ENCODE data around the gene MYOG.

MYOG gene

DNA sequence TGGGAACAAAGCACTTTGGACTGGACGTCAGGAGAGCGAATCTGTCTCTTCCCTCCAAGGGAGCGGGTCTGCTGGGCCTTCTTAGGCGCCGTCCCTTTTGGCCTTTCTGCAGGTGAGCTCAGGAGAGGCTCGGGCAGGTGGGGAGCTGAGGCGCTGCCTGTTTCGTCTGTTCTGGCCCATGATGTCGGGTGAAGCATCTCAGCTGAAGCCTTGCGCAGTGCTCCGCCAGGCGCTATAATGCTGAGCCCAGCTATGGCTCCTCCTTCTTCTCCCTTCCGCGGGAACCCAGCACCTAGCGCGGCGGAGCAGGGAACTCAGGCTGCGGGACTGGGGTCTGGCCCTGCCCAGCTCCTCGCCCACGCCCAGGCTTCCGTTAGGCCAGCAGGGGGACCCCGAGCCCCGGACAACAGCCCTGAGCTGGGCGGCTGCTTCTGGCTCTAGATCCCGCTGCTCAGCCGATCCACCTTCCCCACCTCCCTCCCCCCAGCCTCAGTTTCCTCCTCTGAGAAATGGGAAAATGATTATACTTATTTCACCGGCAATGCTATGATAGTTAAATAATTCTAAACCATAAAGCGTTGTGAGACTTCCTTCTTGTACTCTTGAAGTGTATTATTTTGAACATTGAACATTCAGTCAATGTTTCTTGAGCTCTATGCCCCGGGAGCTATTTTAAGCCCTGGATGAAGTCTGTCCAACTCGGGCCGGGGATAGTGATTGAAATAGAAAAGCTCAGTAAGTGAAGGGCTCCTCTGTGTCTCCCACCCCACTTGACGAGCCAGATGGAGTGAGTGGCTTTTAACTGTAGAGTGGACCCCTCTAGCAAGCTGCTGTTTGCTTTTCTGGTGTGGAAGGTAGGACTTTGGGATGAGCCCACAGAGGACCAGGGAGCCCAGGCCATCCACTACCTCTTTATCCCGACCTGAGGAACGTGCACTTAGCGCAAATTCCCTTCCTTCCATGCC lies 32.1 kb upstream of the MYOG start:
- peak; percentile 9 for DNase-seq

DNA sequence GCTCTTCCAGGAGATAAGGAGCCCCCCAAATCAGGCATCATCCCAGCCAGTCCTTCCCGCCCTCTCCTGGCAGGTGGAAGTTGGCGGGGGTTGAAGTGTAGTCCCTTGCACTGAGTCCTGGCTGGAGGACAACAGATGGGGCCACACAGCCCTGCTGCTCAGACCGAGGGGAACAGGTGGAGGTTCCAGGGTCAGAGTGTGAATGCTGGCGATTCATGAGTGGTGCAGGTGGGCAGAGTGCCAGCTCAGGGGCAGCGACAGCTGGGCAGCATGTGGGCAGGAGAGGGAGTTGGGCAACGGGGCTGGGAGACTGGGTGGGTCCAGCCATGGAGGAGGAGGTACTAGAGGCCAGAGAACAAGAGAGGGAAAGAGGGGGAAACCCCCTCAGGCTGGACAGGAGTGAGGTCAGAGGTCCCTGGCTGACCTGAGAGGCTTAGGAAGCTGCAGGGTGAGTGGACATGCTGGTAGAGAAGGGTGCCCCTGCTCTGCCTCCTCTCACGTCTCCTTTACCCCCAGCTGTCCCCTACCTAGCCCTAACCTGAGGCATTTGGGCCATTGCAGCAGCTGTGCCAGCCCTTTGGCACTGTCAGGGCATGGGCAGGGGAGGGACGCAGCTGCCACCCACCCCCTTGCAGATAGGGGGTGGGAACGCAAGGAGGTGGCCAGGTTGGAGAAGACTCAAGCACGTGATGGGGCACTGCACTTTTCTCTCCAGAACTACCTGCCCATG lies 30.4 kb upstream of the MYOG start:
- DNase-seq: peak; percentile 47

DNA sequence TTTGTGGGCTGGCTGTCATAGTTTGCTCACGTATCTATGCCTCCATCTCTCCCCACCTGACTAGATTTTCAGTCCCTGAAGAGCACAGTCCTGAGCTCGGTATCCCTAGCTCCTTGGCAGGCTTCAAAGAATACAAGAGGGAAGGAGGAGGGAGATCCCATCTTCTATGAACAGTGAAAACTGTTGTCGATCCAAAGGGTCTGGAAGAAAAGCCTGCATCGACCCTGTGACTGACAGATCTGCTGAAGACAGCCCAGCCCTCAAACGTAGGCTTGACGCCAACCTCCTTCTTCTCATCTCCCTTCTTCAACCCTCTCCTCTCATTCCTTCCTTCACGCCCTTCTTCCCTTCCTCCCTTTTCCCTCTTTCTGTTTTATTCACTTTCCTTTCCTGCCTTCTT lies 28.4 kb upstream of the MYOG start:
- DNase-seq: no peak

DNA sequence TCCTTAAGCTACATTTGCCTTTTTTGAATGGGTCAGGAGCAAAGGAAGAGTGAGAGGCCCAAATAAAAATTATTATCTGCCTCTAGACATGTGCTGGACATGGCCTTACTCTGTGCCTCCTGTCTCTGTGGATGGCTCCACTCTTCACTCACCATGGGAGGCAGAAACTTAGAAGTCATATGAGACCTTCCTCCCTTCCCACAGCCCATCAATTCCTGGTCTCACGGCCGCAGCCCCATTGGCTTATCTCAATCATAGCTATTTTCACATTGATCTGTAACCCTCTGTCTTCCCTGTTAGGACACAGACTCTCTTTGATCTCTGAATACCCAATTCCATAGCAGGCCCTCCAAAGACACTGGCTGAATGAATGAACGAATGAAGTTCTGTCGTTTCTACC lies 27.5 kb upstream of the MYOG start:
- no peak for DNase-seq

DNA sequence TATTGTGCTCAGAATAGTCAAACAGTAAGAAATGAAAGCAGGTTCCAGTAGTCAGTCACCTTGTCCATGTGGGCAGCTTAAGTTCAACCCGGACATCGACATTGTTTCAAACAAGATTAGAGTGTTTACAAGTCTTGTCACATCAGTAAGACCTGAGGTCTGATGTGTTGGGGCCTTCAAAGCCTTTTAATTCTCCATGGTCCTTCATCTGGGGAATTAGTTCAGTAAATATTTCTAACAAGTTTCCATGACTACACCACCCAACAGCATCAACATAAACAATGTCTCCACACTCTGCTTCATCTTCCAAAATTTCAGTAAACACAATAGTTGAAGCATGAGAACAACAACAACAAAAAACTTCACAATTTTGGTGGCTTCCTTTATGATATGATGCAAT lies 26.7 kb upstream of the MYOG start:
- no peak for DNase-seq

DNA sequence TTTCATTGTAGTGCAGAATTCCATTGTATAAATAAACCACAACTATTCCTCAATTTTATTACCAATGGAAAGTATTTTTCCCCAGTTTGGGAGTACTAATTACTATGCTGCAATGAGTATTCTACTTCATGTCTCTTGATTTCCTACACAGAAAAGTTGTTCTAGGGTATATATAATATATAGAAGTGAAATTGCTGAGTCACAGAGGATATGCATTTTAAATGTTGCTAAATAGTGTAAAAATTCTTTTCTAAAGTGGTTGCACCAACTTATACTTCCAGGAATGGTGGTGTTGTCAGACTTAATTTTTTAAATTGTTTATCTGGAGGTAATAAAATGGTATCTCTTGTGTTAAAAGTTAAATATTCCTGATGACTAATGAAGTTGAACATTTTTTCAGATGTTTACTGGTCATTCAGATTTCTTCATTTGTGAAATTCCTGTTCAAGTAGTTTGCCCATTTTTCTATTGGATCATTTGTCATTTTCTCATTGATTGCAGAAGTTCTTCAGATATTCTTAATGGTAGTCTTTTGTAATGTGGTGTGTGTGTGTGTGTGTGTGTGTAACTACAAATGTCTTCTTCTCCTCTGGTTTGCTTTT lies 19.1 kb upstream of the MYOG start:
- DNase-seq: no peak

DNA sequence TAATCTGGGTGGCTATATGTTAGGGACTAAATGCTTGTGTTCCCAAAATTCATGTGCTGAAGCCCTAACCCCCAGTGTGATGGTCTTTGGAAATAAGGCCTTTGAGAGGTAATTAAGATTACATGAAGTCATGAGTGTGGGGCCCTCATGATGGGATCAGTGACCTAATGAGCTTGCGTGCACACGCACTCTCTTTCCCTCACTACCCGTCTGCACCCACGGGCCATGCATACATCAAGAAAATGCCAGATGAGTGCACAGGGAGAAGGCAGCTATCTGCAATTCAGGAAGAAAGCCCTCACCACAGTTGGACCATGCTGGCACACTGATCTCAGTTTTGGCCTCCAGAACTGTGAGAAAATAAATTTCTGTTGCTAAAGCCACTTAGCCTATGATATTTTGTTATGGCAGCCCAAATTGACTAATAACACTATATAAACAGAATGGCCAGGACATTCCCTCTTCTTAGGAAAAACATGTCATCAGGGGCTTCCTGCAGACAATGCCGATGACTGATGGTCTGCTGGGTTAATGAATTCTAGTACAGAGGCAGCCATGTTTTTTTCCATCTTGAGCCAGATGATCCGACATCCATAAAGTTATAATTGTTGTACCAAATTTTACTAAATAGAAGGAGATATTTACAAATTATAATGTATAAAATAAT lies 18.1 kb upstream of the MYOG start:
- no peak for DNase-seq

DNA sequence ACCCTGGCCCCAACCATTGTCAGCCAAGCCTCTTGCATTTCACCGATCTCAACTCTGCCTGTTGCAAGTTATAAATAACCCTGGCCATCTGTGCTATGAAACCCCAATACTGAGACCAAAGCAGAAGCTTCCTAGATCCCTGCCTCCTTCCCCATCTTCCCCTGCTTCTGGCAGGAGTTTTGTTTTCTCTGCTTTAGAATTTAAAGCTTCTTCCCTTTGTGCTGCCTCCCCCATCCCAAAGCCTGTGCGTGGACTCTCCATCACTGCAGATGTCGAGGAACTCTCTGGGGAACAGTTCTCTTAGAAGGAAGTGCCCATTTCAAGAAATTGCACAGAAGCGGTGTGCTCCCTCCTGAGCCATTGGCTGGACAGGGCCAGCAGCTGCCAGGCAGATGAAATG lies 17.4 kb upstream of the MYOG start:
- DNase-seq: no peak

DNA sequence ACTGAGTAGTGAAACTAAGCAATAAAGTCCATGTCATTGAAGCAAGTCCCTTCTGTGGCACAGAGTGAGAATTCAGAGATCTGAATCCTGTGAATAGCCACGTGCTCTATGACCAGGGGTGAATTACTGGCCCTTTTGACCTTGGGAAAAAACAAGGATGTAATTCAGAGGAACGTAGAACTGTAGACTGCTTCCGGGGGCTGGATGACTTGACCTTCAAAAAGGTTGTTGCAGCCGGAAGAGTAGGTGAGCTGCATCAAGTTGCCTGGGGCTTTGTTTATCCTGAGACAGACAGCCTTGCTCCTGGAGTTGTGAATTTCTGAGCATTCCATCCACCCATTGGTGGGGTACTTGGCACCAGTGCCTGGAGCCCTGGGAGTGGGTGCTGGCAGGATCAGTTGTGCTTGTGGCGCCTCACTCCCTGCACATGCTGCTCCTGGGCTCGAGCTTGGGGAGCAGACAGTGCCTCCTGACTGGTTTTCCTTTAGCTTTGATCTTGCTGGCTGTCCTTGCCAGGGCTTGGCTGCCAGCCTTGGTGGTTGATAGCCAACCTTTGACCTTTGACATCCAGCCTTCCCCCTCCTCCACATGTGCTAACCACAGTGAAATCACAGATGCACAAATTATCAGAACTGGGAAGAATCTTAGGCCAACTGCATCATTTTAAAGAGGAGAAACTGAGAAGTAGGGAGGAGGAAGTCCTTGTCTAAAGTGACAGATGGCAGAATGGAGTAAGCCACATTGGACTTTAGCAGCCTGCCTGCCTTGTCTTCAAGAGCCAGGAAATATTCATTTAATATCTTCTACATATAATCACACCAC lies 16.2 kb upstream of the MYOG start:
- DNase-seq: no peak

DNA sequence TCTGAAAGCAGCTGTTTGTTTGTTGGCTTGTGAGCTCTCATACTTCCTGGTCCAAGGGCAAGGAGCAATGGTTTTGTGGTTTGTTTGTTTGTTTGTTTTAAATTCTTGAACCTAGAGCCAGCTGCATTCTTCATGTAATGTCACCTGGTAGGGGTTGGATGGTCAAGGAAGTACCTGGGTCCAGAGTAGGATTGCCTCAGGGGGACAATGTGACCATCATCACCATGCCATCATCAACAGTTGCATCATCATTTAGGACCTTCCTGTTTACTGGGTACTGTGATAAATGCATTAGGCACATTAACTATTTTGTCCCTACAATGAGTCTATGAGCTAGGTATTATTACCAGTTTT lies 14.7 kb upstream of the MYOG start:
- DNase-seq: no peak

DNA sequence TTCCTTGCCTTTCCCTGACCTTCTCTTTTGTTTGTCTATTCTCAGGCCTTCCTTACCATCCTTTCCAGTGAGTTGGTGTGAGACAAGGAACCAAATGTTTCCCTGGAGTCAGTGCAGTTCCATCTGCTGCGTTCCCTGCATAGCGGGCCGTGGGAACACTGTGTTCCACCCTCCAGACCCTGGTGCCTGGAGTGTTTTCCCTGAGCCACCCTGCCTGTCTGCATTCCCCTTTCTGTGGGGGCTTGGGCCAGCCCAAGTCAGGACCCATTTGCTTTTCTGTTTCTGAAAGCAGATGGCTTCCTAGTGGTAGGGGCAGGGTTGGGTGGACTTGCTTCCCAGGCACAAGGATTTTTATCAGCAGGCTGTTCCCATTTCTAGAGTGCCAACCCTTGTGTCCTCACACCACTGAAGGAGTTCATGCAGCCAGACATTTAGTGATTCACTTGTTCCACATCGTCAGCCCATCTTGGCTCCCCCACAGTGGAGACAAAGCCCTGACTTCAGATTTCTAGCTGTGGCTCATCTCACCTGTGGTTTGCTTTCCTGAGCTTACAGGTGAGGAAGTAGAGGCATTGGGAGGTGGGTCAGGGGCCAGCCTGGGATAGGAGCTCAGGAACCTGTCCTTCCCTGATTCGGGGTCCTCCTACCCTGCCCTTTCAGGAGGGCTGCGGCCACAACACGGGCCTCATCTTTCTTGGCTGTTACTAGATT lies 14.1 kb upstream of the MYOG start:
- DNase-seq: no peak

DNA sequence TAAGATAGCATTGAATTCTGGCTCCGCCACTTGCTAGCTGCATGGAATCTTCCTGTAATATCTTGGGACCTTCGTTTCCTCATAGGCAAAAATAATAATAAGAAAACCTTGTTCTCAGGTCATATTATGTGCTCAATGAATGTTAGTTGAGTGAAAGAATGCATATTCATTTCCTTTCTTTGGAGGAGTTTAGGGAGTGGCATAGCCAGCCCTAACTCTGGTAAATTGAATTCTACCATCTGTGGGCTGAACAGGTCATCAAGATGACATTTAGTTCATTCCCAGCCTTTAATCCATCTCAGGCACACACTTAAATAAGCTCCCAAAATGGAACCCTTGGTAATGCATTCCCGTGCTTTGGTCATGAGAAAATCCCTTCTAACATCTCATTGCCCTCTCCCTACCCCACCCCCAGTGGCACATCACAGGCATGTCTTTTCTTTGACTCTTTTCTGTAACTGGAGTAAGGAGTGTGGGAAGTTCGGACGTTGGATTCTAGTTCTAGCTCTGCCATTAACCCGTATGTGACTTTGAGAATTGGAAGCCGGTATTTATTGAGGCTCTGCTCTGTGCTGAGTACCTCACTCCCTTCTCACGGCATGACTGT lies 13.2 kb upstream of the MYOG start:
- DNase-seq: no peak

DNA sequence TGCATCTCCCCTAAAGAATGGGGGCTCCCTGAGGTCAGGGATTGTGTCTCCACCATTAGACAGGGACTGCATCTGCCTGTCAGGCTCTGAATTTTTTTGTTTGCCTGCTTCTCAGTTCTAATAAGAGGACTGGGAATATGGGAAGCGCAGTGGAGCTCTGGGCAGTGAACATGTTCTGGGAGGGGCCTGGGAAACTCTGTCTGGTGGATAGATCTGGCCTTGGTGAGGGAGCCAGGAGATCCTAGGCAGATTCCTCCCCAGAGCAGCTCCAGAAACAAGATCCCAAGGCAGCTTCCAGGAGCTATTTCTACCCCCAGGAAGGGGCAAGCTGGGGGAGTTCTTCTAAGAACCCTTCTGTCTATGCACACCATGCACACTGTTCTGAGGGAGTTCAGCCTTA lies 12.6 kb upstream of the MYOG start:
- DNase-seq: no peak

DNA sequence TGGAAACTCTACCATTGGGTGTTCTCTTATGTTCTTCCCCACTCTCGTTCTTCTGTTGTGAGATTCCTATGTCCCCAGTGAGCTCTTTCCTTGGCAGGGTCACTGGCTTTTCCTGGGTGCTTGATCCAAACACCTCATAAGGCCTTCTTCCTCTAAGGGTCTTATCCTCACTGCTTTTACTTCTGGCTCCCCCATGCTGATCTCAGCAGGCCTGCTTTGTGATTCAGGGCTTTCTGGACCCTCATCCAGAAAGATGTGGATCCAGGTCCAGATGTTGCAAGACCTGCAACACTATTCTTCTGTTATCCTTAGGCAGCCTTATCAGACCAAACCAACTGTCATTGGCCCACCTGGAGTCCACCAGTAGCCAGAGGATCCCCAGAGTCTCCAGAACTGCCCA lies 11.2 kb upstream of the MYOG start:
- DNase-seq: no peak

DNA sequence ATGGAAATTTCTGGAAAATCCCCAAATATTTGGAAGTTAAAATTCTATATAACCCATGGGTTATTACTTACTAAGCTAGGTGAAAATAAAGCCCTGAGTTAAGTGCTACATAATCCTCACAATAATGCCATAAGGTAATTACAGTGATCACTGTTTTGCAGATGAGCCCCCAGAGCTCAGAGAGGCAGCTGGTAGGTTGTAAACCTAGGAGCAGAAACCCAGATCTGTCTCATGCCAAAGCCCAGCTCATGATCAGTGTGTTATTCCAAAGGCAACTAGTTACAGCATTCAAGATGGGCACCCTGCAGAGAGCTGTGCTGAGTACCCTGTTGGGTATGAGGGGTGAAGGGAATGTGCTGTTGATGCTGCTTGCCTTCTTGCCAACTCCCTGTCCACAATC lies 10.8 kb upstream of the MYOG start:
- DNase-seq: no peak

DNA sequence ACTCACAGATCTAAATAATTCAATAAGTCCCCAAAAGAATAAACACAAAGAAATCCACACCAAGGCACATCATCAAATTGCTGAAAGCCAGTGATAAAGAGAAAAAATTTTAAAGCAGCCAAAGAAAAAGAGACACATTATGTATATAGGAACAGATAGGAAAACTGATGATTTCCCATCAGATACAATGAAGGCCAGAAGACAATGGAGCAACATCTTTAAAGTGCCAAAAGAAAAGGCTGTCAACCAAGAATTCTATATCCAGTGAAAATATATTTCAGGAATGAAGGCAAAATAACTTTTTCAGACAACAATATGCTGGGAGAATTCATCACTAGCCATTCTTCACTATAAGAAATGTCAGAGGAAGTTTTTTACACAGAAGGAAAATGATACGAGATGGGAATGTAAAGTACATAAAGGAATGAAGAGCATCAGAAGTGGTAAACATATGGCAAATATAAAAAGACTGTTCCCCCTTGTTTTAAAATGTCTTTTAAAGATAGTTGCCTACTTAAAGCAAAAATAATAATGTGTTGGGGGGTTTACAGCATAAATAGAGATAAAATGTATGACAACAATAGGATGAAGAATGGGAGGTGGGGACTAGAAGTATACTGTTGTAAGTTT lies 9.4 kb upstream of the MYOG start:
- no peak for DNase-seq

DNA sequence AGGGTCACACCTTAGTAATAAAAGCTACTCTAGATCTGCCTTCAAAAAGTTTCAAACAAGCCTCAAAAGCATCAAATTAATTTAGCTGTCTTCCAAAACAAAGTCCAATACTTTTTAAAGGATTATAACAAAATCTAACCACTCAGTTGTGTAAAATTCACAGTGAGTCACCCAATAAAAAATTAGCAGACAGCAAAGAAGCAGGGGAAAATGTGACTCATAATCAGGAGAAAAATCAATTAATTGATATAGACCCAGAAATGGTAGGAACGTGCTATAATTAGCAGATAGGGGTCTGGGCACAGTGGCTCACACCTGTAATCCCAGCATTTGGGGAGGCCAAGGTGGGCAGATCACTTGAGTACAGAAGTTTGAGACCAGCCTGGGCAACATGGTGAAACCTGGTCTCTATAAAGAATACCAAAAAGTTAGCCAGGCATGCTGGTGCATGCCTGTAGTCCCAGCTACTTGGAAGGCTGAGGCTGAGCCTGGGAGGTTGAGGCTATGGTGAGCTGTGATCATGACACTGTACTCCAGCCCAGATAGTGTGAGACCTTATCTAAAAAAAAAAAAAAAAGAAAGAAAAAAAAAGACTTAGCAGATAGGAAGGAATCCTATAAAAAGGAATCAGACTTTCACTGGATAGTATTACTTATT lies 8.1 kb upstream of the MYOG start:
- no peak for DNase-seq

DNA sequence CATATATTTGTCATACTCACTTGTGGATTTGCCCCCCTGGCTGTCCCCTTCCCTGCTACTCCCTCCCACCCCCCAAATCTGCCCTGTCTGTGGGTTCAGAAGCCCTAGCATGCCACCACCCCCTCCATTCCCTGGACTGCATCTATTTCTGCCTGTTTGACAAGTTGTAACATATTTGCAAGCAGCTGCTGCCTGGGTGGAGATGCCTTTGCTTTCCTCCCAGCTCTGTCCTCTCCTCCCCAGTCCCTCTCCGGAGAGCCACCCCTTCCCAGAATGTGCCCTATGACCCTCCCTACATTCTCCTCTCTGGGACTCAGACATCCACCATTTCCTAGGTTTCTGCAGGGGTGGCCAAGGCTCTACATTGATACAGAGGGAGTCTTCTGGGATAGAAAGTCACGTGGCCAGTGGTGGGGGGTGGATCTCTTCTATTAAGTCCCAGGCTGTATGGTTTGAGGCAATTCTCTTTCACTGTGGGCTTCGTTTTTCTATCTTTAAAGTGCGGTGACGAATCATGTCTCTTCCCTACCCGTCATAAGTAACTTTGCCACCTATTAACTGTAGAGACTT lies 6.0 kb upstream of the MYOG start:
- no peak for DNase-seq

DNA sequence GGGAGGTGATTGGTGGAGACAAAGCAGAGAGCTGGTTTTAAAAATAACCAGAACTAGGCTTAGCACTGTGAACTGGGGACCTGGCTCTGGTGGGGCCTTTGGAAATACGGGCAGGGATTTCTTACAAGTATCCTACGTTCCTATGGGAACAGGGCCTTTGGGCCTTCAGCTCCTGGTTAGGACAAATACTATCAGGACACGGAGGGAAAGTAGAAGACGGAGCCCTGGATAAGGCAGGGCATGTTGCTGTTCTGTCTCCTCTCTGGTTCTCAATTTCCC lies 5.3 kb upstream of the MYOG start:
- DNase-seq: no peak
